HepG2 (cell line): ENCODE data around the gene IGFBP6. TPM values are rescaled to one million over a fixed set of nuclear protein-coding genes. Genes with fewer than 3 reads are reported as not detected.

Experiments
- ARID5B ChIP-seq: IDR thresholded peaks from 2 replicates; pipeline ENCODE4 v1.4.0; 2020; ENCODE audit warnings: mild to moderate bottlenecking, missing genetic modification reagents
- CCAR2 ChIP-seq: fragments of 200-400 bp; formaldehyde crosslinking; optimal IDR thresholded peaks from 2 replicates; pipeline ENCODE3; 2018; ENCODE audit warnings: low read depth, mild to moderate bottlenecking, low read length, moderate library complexity
- CREB1 ChIP-seq, 2 experiments: fragments of 450-650 bp in 1 of 2; IDR thresholded peaks; 2 replicates each; pipeline ENCODE4 v1.6.1; 2016 to 2017; ENCODE audit warnings: control low read depth in 1 of 2, mild to moderate bottlenecking in 1 of 2, missing compliant biosample characterization in 1 of 2, missing genetic modification characterization in 1 of 2
- MAFK ChIP-seq, 2 experiments: IDR thresholded peaks in 1 of 2; conservative IDR thresholded peaks in 1 of 2; 2 replicates each; pipeline ENCODE4 v1.6.1; 2011; ENCODE audit warnings: improper control_type of control experiment in 2 of 2, low read length in 2 of 2
- ZNF839 ChIP-seq: sonication (generic); formaldehyde crosslinking; IDR thresholded peaks from 2 replicates; pipeline ENCODE4 v1.4.0; 2020; ENCODE audit warnings: missing genetic modification reagents, mild to moderate bottlenecking, borderline replicate concordance
- ZSCAN5A ChIP-seq: sonication (generic); formaldehyde crosslinking; IDR thresholded peaks from 2 replicates; pipeline ENCODE4 v1.8.0; 2022; ENCODE audit warnings: mild to moderate bottlenecking, missing genetic modification reagents, borderline replicate concordance
- polyA plus RNA-seq, 8 experiments: library from polyadenylated mRNA; depleted of rRNA in 3 of 8; stranded (reverse) in 7 of 8; unstranded in 1 of 8; fragments of >200 nt; fragmentation: Illumina TruSeq in 4 of 8; extraction: Trizol in 4 of 8; gene quantifications; 2 replicates each; pipeline versions ENCODE4 v1.2.1 to v1.2.3, GENCODE V29; 2011 to 2016; ENCODE audit warnings: low read depth in 4 of 8, missing spikeins in 1 of 8, mixed read lengths in 1 of 8; ENCODE audit not compliant: insufficient read depth in 1 of 8
- total RNA-seq, 5 experiments: library from RNA; depleted of rRNA; stranded (reverse); fragments of >200 nt; fragmentation: Illumina TruSeq; extraction: Trizol; gene quantifications; 2 replicates each; pipeline ENCODE4 v1.2.3, GENCODE V29; 2016; ENCODE audit warnings: low read depth in 1 of 5

Gene IGFBP6
- total and polyA plus RNA-seq, 2 of the 13 experiments (the other 11 are each of a cell fraction or from before 2014, with no cell fraction given), result 3.9 to 25.2 TPM

GRCh38 chr12:53102883-53103807 lies 5.7 kb downstream of the IGFBP6 start, which contains the start of gene SOAT2 (continued):
- TF ChIP-seq ZSCAN5A (CRISPR knock-in tag), result no peak
- TF ChIP-seq CCAR2, result no peak
- 0 out of 2 replicates have a peak, but pooled peaks have one; percentile 24 for TF ChIP-seq ZNF839 (CRISPR knock-in tag)
- TF ChIP-seq ARID5B (CRISPR knock-in tag), result peak; percentile 71
- TF ChIP-seq CREB1 (IDR thresholded peaks at IDR 0.05), result no peak
- no peak for TF ChIP-seq CREB1 (CRISPR knock-in tag; IDR thresholded peaks at IDR 0.05)
- no peak for TF ChIP-seq MAFK (conservative IDR thresholded peaks at IDR 0.05 in 1 of 2, IDR thresholded peaks at IDR 0.05 in 1 of 2; ENCODE audit: low read length in 2 of 2)
- TF ChIP-seq, all 625 proteins: peak for 160
